Activated CD4-positive, alpha-beta T cell treated with anti-CD3 and anti-CD28 coated beads, Interleukin-10, Interleukin-2, amounts not matched to agents 100 ng/mL and 50 ng/mL, durations not matched to agents 16 hours and 8 hours (primary cell): ENCODE measurements around the gene JOSD2.
"Not testable (repeated sequence)": the region's sequence is repeated elsewhere in the genome, so short reads cannot be mapped to it uniquely, and the experiment has no call there.

Source experiments
- DNase-seq: peaks from one replicate; pipeline ENCODE4 v3.0.0-alpha.2; 2020

The JOSD2 gene

GRCh38 chr19:50546527-50547221 is 35.7 kb upstream of the JOSD2 start:
- no peak for DNase-seq

- DNase-seq, result no peak
Measured at GRCh38 chr19:50542943-50543342, 32.0 kb upstream of the JOSD2 start.

GRCh38 chr19:50537769-50538230 is 26.8 kb upstream of the JOSD2 start:
- DNase-seq, result peak; percentile 73

- no peak for DNase-seq
Measured at GRCh38 chr19:50537306-50537685, 26.3 kb upstream of the JOSD2 start.

GRCh38 chr19:50536662-50537305 is 25.8 kb upstream of the JOSD2 start:
- no peak for DNase-seq

GRCh38 chr19:50535672-50536187 is 24.7 kb upstream of the JOSD2 start:
- DNase-seq, result no peak

GRCh38 chr19:50534478-50534877 is 23.5 kb upstream of the JOSD2 start:
- no peak for DNase-seq

GRCh38 chr19:50532952-50533351 is 22.0 kb upstream of the JOSD2 start:
- DNase-seq, result no peak

GRCh38 chr19:50531171-50531612 is 20.2 kb upstream of the JOSD2 start:
- no peak for DNase-seq

GRCh38 chr19:50528052-50528451 is 17.1 kb upstream of the JOSD2 start:
- not testable (repeated sequence) for DNase-seq

- DNase-seq, result no peak
Measured at GRCh38 chr19:50522881-50523280, 11.9 kb upstream of the JOSD2 start.

- no peak for DNase-seq
Measured at GRCh38 chr19:50520822-50521465, 10.0 kb upstream of the JOSD2 start.

GRCh38 chr19:50519006-50519575 is 8.1 kb upstream of the JOSD2 start:
- DNase-seq, result no peak

- DNase-seq, result no peak
Measured at GRCh38 chr19:50518091-50519005, 7.4 kb upstream of the JOSD2 start.

- DNase-seq, result no peak
Measured at GRCh38 chr19:50517704-50518075, 6.7 kb upstream of the JOSD2 start.

- DNase-seq, result no peak
Measured at GRCh38 chr19:50516964-50517703, 6.1 kb upstream of the JOSD2 start.

GRCh38 chr19:50516456-50516855 is 5.5 kb upstream of the JOSD2 start:
- no peak for DNase-seq

- no peak for DNase-seq
Measured at GRCh38 chr19:50515168-50515561, 4.2 kb upstream of the JOSD2 start.

GRCh38 chr19:50514346-50515167 is 3.6 kb upstream of the JOSD2 start:
- no peak for DNase-seq

- DNase-seq, result no peak
Measured at GRCh38 chr19:50513746-50514345, 2.9 kb upstream of the JOSD2 start, which contains the start of gene ASPDH. Gene ASPDH, minus strand, starts transcription at chr19:50513913. Its CDS starts 90 bp downstream, at chr19:50513823.
